HepG2 (cell line): ENCODE data around the gene CTNNA3. TPM values are rescaled to one million over a fixed set of nuclear protein-coding genes. Genes with fewer than 3 reads are reported as not detected.

Source experiments
- ATAC-seq: fragments of 200-7000 bp; cut with Tn5 transposase; 3 replicates; pipeline ENCODE4 v1.9.1; 2020; ENCODE audit warnings: mild to moderate bottlenecking, moderate library complexity
- BruUV-seq: library from RNA; stranded (reverse); fragments of 400-500 nt; replicated peaks from 2 replicates; lab custom pipeline; 2021; lab: Mats Ljungman, UMichigan
- CTCF ChIA-PET: fragments of 300-600 bp; formaldehyde crosslinking; extraction: SDS; loops from one replicate; lab custom pipeline; 2021; ENCODE audit warnings: low total read pairs, inconsistent platforms, low intra/inter-chr PET ratio; lab: Yijun Ruan, JAX
- POLR2A ChIA-PET: fragments of 350-600 bp; sonication (Branson Sonifier 250); formaldehyde crosslinking; loops from one replicate; lab custom pipeline; 2020; ENCODE audit warnings: antibody characterized with exemption, inconsistent platforms; lab: Yijun Ruan, JAX
- DNase-seq: peaks from one replicate; pipeline ENCODE4 v3.0.0-alpha.2; 2015; ENCODE audit warnings: low spot score
- FAIRE-seq: peaks from 3 replicates; lab custom pipeline; 2011; peaks lifted over from hg19 to GRCh38; lab: Jason Lieb, UNC
- H2AFZ ChIP-seq: one replicate; pipeline ENCODE4 v1.6.1; 2011; ENCODE audit warnings: low read length, inconsistent platforms
- H3K27ac ChIP-seq: fragments of 300-600 bp; 3 replicates; pipeline ENCODE4 v1.8.0; 2011; ENCODE audit warnings: mixed run types, mild to moderate bottlenecking, mixed read lengths, low read length, inconsistent platforms; ENCODE audit not compliant: insufficient read depth; ENCODE audit errors: extremely low read length
- H3K27me3 ChIP-seq, 2 experiments: fragments of 200-600 bp in 1 of 2; 2 replicates in 1 of 2; 3 replicates in 1 of 2; pipeline versions ENCODE4 v1.6.0 to v1.8.0; 2011; ENCODE audit warnings: low read length in 2 of 2, mild to moderate bottlenecking in 2 of 2, moderate library complexity in 2 of 2, inconsistent platforms in 1 of 2; ENCODE audit not compliant: insufficient read depth in 2 of 2, control insufficient read depth in 1 of 2
- H3K36me3 ChIP-seq, 2 experiments: fragments of 200-600 bp in 1 of 2; replicated peaks in 1 of 2; 2 replicates in 1 of 2; 3 replicates in 1 of 2; pipeline versions ENCODE4 v1.5.1 to v1.8.0; 2011; ENCODE audit warnings: low read length in 2 of 2, inconsistent platforms in 1 of 2; ENCODE audit not compliant: insufficient read depth in 2 of 2, control insufficient read depth in 1 of 2
- H3K4me1 ChIP-seq: 2 replicates; pipeline ENCODE4 v1.5.1; 2012; ENCODE audit warnings: low read length, inconsistent platforms; ENCODE audit not compliant: insufficient read depth
- H3K4me2 ChIP-seq: 2 replicates; pipeline ENCODE4 v1.6.0; 2011; ENCODE audit warnings: low read depth, low read length, inconsistent platforms
- H3K4me3 ChIP-seq, 3 experiments: fragments of 200-600 bp in 1 of 3; sonication (generic), shearing (Covaris generic) in 1 of 3; replicated peaks in 1 of 3; 2 replicates each; pipeline ENCODE4 v1.5.1; 2011 to 2016; ENCODE audit warnings: low read length in 3 of 3, inconsistent platforms in 2 of 3, low read depth in 2 of 3, mild to moderate bottlenecking in 2 of 3, control low read depth in 1 of 3, mixed read lengths in 1 of 3; ENCODE audit not compliant: insufficient read depth in 1 of 3
- H3K79me2 ChIP-seq: one replicate; pipeline ENCODE4 v1.6.1; 2011; ENCODE audit warnings: low read length, inconsistent platforms; ENCODE audit not compliant: insufficient read depth
- H3K9ac ChIP-seq: 2 replicates; pipeline ENCODE4 v1.6.0; 2011; ENCODE audit warnings: mild to moderate bottlenecking, low read depth, low read length, inconsistent platforms; ENCODE audit not compliant: insufficient read depth
- H3K9me3 ChIP-seq: 2 replicates; pipeline ENCODE4 v1.5.1; 2012; ENCODE audit warnings: mild to moderate bottlenecking, low read length
- H4K20me1 ChIP-seq: 2 replicates; pipeline ENCODE4 v1.6.0; 2011; ENCODE audit warnings: inconsistent platforms, mild to moderate bottlenecking, low read length, moderate library complexity; ENCODE audit not compliant: insufficient read depth
- HES4 ChIP-seq: sonication (generic); formaldehyde crosslinking; IDR thresholded peaks from 2 replicates; pipeline ENCODE4 v1.9.0; 2021; ENCODE audit warnings: mild to moderate bottlenecking, missing genetic modification reagents, borderline replicate concordance
- HNF1A ChIP-seq, 2 experiments: sonication (generic) in 1 of 2; formaldehyde crosslinking in 1 of 2; IDR thresholded peaks; 2 replicates each; pipeline versions ENCODE4 v1.4.0 to v1.6.1; 2016 to 2020; ENCODE audit warnings: borderline replicate concordance in 1 of 2, low read depth in 1 of 2, mild to moderate bottlenecking in 1 of 2, missing genetic modification reagents in 1 of 2
- ZBTB8A ChIP-seq: sonication (generic); formaldehyde crosslinking; IDR thresholded peaks from 2 replicates; pipeline ENCODE4 v1.4.0; 2020; ENCODE audit warnings: mild to moderate bottlenecking, low read depth, missing genetic modification reagents, borderline replicate concordance
- WGBS: methylation state at CpG from one replicate; pipeline ENCODE4 v1.1.6; 2017; ENCODE audit warnings: low lambda C conversion rate; 5-methylcytosine and 5-hydroxymethylcytosine counted together
- in situ Hi-C: cut with HindIII; loops from 2 replicates; pipeline ENCODE4 v1.10.0; 2017; ENCODE audit warnings: low pct_unique_long_range_greater_than_20kb; ENCODE audit not compliant: extremely low pct_ligation_motif_present
- intact Hi-C: fragments of 100-400 bp; cut with micrococcal nuclease; formaldehyde crosslinking; loops from one replicate; pipeline ENCODE4 v1.10.0; 2022; ENCODE audit not compliant: unreplicated experiment
- polyA plus RNA-seq, 8 experiments: library from polyadenylated mRNA; depleted of rRNA in 3 of 8; stranded (reverse) in 7 of 8; unstranded in 1 of 8; fragments of >200 nt; fragmentation: Illumina TruSeq in 4 of 8; extraction: Trizol in 4 of 8; gene quantifications; 2 replicates each; pipeline versions ENCODE4 v1.2.1 to v1.2.3, GENCODE V29; 2011 to 2016; ENCODE audit warnings: low read depth in 4 of 8, missing spikeins in 1 of 8, mixed read lengths in 1 of 8; ENCODE audit not compliant: insufficient read depth in 1 of 8
- total RNA-seq, 5 experiments: library from RNA; depleted of rRNA; stranded (reverse); fragments of >200 nt; fragmentation: Illumina TruSeq; extraction: Trizol; gene quantifications; 2 replicates each; pipeline ENCODE4 v1.2.3, GENCODE V29; 2016; ENCODE audit warnings: low read depth in 1 of 5
- TF ChIP-seq, protein P1 (sequence below): fragments of 450-650 bp; IDR thresholded peaks from 2 replicates; pipeline ENCODE4 v1.6.1; 2016

Gene CTNNA3
- total and polyA plus RNA-seq, 2 of the 13 experiments (the other 11 are each of a cell fraction or from before 2014, with no cell fraction given), result not detected

- TF ChIP-seq, protein P1, sequence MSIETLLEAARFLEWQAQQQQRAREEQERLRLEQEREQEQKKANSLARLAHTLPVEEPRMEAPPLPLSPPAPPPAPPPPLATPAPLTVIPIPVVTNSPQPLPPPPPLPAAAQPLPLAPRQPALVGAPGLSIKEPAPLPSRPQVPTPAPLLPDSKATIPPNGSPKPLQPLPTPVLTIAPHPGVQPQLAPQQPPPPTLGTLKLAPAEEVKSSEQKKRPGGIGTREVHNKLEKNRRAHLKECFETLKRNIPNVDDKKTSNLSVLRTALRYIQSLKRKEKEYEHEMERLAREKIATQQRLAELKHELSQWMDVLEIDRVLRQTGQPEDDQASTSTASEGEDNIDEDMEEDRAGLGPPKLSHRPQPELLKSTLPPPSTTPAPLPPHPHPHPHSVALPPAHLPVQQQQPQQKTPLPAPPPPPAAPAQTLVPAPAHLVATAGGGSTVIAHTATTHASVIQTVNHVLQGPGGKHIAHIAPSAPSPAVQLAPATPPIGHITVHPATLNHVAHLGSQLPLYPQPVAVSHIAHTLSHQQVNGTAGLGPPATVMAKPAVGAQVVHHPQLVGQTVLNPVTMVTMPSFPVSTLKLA, result no peak
- no peak for TF ChIP-seq ZBTB8A (CRISPR knock-in tag)
Observed at GRCh38 chr10:66538908-66539307, 1157.1 kb downstream of the CTNNA3 start (continued).

GRCh38 chr10:66538371-66538770, 1157.6 kb downstream of the CTNNA3 start:
- intact Hi-C loops (no loop called here), in situ Hi-C loops (no loop called here)
- ChIA-PET POLR2A (no interaction called here), CTCF (no interaction called here)
- ATAC-seq (no peak), FAIRE-seq (no peak), DNase-seq (no peak)
- H2AFZ ChIP-seq, result no peak overlapping the region
- no peak overlapping the region for H3K27ac ChIP-seq
- no peaks in the 10 kb centered on the region for H3K79me2 ChIP-seq
- no peaks in the 10 kb centered on the region for H3K36me3 ChIP-seq
- no peaks in the 10 kb centered on the region for H4K20me1 ChIP-seq
- H3K9me3 ChIP-seq, result peaks cover 15% of the 10 kb centered on the region
- H3K4me2 ChIP-seq, result no peak overlapping the region
- H3K9ac ChIP-seq, result no peak overlapping the region
- no TSS peak for BruUV-seq
- no peak overlapping the region for H3K4me3 ChIP-seq
- no peaks in the 10 kb centered on the region; a peak in 1 of 5 replicates for H3K27me3 ChIP-seq
- 2% methylated on average over 3 of the region's 3 CpGs for WGBS
- TF ChIP-seq HNF1A (IDR thresholded peaks at IDR 0.05; ENCODE audit: low read depth) (no peak), HNF1A (CRISPR knock-in tag; IDR thresholded peaks at IDR 0.05; ENCODE audit: borderline replicate concordance) (no peak), HES4 (no peak)
- H3K4me1 ChIP-seq, result no peaks in the 10 kb centered on the region
